Gastrocnemius medialis (tissue), 4 donors: ENCODE data around the gene DTNB. TPM values are rescaled to one million over a fixed set of nuclear protein-coding genes. Genes with fewer than 3 reads are reported as not detected.

Experiments
- ATAC-seq, 2 donors: fragments of 150-250 bp; one replicate each; pipeline ENCODE4 v1.9.1; 2016
- DNase-seq, 2 donors: peaks; one replicate each; pipeline ENCODE4 v3.0.0-alpha.2; 2019
- H3K27ac ChIP-seq, 4 donors: fragments of 200-600 bp; sonication (generic); 1 replicate in 1 of 4; 2 replicates in 3 of 4; pipeline ENCODE4 v1.5.1; 2016 to 2018; ENCODE audit warnings: mild to moderate bottlenecking in 2 of 4, moderate library complexity in 1 of 4
- H3K27me3 ChIP-seq, 3 donors: fragments of 200-600 bp; sonication (generic) in 2 of 3; 1 replicate in 1 of 3; 2 replicates in 2 of 3; pipeline versions ENCODE4 v1.5.1 to v1.6.0; 2016 to 2019; ENCODE audit warnings: mild to moderate bottlenecking in 1 of 3, moderate library complexity in 1 of 3
- H3K36me3 ChIP-seq, 2 donors: fragments of 200-600 bp; sonication (generic) in 1 of 2; one replicate each; pipeline ENCODE4 v1.5.1; 2017 to 2018
- H3K4me1 ChIP-seq, 2 donors: fragments of 200-600 bp; sonication (generic) in 1 of 2; one replicate each; pipeline ENCODE4 v1.5.1; 2016 to 2017; ENCODE audit warnings: mild to moderate bottlenecking in 2 of 2
- H3K4me3 ChIP-seq, 4 donors: fragments of 200-600 bp; sonication (generic) in 3 of 4; 1 replicate in 1 of 4; 2 replicates in 3 of 4; pipeline ENCODE4 v1.5.1; 2016 to 2019; ENCODE audit warnings: mild to moderate bottlenecking in 2 of 4
- H3K9me3 ChIP-seq, 3 donors: fragments of 200-600 bp; sonication (generic) in 2 of 3; 1 replicate in 1 of 3; 2 replicates in 2 of 3; pipeline ENCODE4 v1.5.1; 2016 to 2019
- CTCF ChIP-seq, 5 experiments: fragments of 450-650 bp in 3 of 5; fragments of 200-600 bp in 2 of 5; sonication (generic) in 2 of 5; IDR thresholded peaks in 4 of 5; conservative IDR thresholded peaks in 1 of 5; 1 replicate in 4 of 5; 2 replicates in 1 of 5; pipeline ENCODE4 v1.5.1; 2016 to 2019; ENCODE audit warnings: antibody characterized with exemption in 5 of 5, mild to moderate bottlenecking in 3 of 5, moderate library complexity in 3 of 5
- POLR2A ChIP-seq, 2 donors: fragments of 450-650 bp; IDR thresholded peaks; one replicate each; pipeline ENCODE4 v1.6.1; 2017; ENCODE audit warnings: antibody characterized with exemption in 2 of 2, mild to moderate bottlenecking in 2 of 2, moderate library complexity in 2 of 2
- in situ Hi-C, 4 donors: fragments of 200-750 bp; cut with MboI; loops; one replicate each; pipeline versions ENCODE4 v1.15.0 to v1.8.0; 2017; ENCODE audit warnings: low sequenced_read_pairs in 4 of 4
- intact Hi-C: fragments of 100-400 bp; cut with DNase I; formaldehyde crosslinking; loops from one replicate; pipeline ENCODE4 v1.15.1; 2023; ENCODE audit warnings: low total_unique reads
- total RNA-seq, 4 donors: library from RNA; depleted of rRNA; stranded (reverse); fragments of >200 nt; gene quantifications; one replicate each; pipeline versions ENCODE4 v1.1.0 to v1.2.3, GENCODE V29; 2016

DTNB gene
- total RNA-seq, 4 donors from 2014 or later, result 1.0 to 6.6 (median 4.1) TPM

GRCh38 chr2:25401307-25402026, 271.9 kb downstream of the DTNB start:
- TF ChIP-seq CTCF (IDR thresholded peaks at IDR 0.05 in 4 of 5, conservative IDR thresholded peaks at IDR 0.05 in 1 of 5), result no peak
- no peak for TF ChIP-seq POLR2A (IDR thresholded peaks at IDR 0.05)
- intact Hi-C loops (no loop called here), in situ Hi-C loops (no loop called here)
- H3K27me3 ChIP-seq, result no peaks in the 10 kb centered on the region
- no peak for DNase-seq
- H3K4me1 ChIP-seq, result no peaks in the 10 kb centered on the region
- H3K9me3 ChIP-seq, result no peaks in the 10 kb centered on the region
- no peaks in the 10 kb centered on the region for H3K36me3 ChIP-seq
- no peak overlapping the region for H3K4me3 ChIP-seq
- no peak overlapping the region for H3K27ac ChIP-seq
- no peak for ATAC-seq

GRCh38 chr2:25400576-25401216, 272.7 kb downstream of the DTNB start:
- intact Hi-C loops, result no loop called here
- Histone ChIP-seq H3K36me3 (no peaks in the 10 kb centered on the region), H3K27me3 (no peaks in the 10 kb centered on the region), H3K27ac (no peak overlapping the region), H3K4me1 (no peaks in the 10 kb centered on the region), H3K4me3 (no peak overlapping the region), H3K9me3 (no peaks in the 10 kb centered on the region)
- in situ Hi-C loops, result no loop called here
- DNase-seq, result no peak
- TF ChIP-seq CTCF (IDR thresholded peaks at IDR 0.05 in 4 of 5, conservative IDR thresholded peaks at IDR 0.05 in 1 of 5) (no peak), POLR2A (IDR thresholded peaks at IDR 0.05) (no peak)
- ATAC-seq, result no peak

- in situ Hi-C loops (no loop called here), intact Hi-C loops (no loop called here)
- Histone ChIP-seq H3K4me3 (no peak overlapping the region), H3K36me3 (no peaks in the 10 kb centered on the region), H3K4me1 (no peaks in the 10 kb centered on the region), H3K27ac (no peak overlapping the region), H3K27me3 (no peaks in the 10 kb centered on the region), H3K9me3 (no peaks in the 10 kb centered on the region)
- TF ChIP-seq CTCF (IDR thresholded peaks at IDR 0.05 in 4 of 5, conservative IDR thresholded peaks at IDR 0.05 in 1 of 5) (no peak), POLR2A (IDR thresholded peaks at IDR 0.05) (no peak)
- DNase-seq (no peak), ATAC-seq (no peak)
Measured at GRCh38 chr2:25400169-25400568, 273.2 kb downstream of the DTNB start.

- Histone ChIP-seq H3K9me3 (no peaks in the 10 kb centered on the region), H3K4me3 (no peak overlapping the region), H3K27me3 (no peaks in the 10 kb centered on the region), H3K36me3 (no peaks in the 10 kb centered on the region), H3K4me1 (no peaks in the 10 kb centered on the region), H3K27ac (no peak overlapping the region)
- DNase-seq (no peak), ATAC-seq (no peak)
- intact Hi-C loops, result no loop called here
- in situ Hi-C loops, result no loop called here
- TF ChIP-seq POLR2A (IDR thresholded peaks at IDR 0.05) (no peak), CTCF (IDR thresholded peaks at IDR 0.05 in 4 of 5, conservative IDR thresholded peaks at IDR 0.05 in 1 of 5) (no peak)
Measured at GRCh38 chr2:25398534-25398933, 274.8 kb downstream of the DTNB start.
